Measurements from ENCODE around the gene TMEM114.

TMEM114 gene

GRCh38 chr16:8611122-8611521 lies 20.8 kb upstream of the TMEM114 start:
- no peak for DNase-seq

DNA sequence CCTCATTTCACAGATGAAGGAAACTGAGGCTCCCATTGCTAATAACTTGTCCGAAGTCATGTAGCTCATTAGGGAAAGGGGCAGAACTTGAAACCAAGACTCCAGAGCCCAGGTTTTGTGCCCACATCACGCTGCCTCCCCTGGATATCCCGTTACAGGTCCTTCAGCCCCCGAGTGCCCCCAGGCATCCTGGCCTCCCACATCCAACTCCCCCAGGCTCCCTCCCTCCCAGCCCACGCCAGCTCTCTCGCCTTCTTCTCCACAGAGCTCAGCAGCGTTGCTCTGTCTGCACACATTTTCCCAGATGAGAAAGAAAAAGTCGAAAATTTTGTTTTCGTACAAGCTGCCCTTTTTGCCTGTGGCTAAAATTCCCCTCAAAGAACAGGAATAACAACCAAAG lies 16.9 kb upstream of the TMEM114 start:
- DNase-seq: no peak

DNA sequence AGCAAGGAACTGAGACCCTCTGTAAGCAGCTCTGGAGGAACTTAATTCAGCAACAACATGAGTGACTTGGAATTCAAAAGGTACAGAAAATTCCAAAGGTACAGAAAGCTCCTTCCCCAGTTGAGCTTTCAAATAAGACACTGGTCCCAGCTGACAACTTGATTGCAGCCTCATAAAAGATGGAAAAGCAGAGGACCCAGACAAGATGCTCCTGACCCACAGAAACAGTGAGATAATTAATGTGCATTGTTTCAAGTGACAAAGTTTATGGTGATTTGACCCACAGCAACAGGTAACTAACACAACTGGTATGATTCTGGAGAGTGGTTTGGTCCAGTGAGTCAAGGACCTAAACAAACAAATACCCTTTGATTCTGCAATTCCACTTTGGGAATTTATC lies 15.2 kb upstream of the TMEM114 start:
- no peak for DNase-seq

DNA sequence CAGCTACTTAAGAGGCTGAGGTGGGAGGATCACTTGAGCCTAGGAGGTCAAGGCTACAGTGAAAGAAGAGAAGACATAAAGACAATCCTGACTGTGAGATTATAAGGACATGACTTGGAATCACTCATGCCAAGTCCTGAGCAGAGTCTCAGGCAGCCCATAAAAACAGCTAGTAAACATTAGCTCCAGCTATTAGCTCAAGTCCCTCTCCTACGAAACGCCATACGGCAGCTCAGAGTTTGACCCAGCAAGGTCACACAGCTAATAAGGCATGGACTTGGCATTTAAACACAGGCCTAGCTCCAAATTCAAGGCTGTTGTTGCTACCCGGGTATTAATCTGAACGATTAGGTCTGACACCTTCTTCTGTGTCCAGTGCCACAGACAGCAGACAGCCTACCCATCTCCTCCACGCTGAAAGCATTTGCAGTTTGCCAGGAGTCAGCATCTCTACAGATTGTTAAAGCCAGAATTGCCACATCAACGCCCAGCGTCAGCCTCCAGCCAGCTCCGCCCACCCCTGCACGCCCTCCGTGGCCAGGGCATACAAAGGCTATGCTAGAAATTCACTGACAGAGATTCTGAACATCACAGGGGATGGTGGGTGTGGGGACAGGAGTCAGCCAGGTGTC lies 9.9 kb upstream of the TMEM114 start:
- no peak for DNase-seq

DNA sequence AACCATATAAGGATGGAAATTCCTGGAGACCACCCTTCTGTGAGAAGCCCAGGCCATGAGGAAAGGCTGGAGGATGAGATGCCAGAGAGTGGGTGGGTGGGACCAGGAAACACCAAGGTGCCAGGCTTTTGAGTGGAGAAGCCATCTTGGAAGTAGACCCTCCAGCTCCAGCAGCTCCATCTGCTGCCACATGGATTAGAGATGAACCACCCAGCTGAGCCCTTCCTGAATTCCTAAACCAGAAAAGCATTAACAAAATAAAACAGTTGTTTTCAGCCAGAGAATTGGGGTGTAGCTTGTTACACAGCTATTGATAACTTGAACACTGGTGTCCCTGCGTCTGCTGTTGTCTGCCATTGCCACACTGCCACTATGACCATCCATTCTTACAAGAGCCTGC lies 6.3 kb upstream of the TMEM114 start:
- no peak for DNase-seq

DNA sequence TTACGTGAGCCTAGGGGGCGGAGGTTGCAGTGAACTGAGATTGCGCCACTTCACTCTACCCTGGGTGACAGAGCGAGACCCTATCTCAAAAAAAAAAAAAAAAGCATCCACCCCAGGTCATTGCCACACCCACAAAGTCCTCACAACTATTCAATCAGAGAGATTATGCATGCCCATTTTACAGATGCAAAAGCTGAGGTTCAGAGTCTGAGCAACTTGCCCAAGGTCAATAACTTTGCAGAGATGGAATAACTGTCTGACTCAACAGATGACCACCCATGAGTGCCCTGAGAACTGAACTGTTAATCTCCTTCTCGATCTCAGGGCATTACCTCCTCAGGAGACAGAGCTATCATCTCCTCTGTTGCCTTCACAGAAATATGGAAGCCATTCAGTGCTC lies 5.5 kb upstream of the TMEM114 start:
- DNase-seq: no peak

- no peak for DNase-seq
Observed at GRCh38 chr16:8594149-8594666, 3.9 kb upstream of the TMEM114 start.

DNA sequence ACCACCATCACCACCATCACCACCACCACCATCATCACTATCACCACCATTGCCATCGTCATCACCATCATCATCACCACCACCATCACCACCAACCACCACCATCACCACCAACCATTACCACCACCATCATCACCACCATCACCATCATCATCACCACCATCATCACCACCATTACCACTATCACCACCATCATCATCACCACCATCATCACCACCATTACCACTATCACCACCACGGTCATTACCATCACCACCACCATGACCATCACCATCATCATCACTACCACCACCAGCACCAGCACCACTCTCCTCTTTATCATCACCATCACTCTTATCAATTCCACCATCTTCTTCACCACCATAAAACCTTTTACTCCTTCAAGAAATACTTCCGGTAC lies 1.1 kb upstream of the TMEM114 start:
- DNase-seq: no peak

GRCh38 chr16:8590811-8591210 lies 500 bp upstream of the TMEM114 start:
- DNase-seq: no peak

DNA sequence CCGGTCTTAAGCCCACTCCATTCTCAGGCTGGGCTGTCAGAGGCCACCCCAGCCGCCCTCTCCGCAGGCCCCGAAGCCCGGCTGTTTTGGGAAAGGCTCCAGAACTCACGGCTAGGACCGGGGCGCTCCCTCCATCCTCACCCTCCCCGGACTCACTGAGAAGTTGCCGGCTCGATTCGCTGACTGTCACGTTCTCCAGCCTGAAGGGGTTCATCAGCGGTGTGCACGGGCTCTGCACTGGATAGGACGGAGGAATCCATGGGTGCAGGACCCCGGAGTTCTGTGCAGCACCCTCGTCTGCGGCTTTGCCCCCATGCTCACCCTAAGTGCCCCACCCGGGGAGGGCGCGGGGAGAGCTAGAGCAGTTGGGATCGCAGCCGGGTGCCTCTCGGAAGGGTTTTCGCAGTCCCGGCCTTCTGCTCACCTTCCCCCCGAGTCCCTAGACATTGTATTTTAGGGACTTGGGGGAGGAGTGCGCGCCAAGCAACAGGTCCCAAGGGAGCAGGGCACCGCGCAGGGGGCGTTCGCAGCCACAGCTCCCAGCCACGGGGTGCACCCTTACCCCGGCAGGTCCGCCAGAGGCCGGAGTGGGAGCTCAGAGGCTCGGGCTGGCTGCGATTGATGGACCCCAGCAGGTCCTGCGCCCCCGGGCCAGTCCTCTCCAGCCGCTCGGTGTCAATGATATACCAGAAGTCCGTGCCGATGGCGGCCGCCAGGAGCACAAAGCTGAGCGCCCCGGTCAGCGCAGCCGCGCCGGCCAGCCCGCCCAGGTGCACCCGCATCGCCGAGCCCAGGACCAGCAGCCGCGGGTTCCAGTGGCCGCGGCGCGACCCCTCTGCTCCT lies 1.0 kb downstream of the TMEM114 start:
- DNase-seq: no peak

GRCh38 chr16:8588682-8589056 lies 1.6 kb downstream of the TMEM114 start:
- no peak for DNase-seq

DNA sequence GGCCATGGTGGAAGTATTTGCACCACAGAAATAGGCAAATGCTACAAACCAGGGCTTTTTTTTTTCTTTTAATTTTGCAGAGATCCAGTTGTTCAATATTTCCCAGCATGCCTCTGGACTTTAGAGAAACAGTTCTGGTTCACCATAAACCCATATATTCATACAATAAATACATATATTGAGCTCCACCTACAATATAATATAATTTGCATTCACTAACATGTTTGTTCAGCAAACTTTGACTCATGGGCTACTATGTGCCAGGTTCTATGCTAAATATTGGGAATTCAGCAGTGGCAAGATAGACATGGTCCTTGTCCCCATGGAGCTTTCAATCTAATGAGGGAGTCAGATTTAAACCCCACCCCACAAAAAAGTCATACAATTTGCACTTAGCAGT lies 3.2 kb downstream of the TMEM114 start:
- DNase-seq: no peak

DNA sequence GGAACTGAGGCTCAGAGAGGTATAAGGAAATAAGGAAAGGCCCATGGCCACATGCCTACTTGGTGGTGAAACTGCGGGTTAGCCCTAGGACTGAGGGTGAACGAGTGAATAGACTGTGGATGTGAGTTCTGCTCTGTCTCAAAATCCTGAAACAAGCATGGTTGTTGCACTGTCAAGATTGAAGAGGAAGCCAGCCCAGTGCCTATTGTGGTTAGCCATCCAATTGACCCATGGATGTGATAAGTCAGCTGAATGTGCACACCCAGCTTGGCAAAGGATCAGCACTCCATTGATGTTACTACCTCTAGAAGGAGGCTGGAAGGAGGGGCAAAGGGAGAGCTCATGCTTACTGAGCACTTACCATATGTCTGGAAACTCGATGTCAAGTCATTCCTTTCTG lies 4.5 kb downstream of the TMEM114 start:
- no peak for DNase-seq

DNA sequence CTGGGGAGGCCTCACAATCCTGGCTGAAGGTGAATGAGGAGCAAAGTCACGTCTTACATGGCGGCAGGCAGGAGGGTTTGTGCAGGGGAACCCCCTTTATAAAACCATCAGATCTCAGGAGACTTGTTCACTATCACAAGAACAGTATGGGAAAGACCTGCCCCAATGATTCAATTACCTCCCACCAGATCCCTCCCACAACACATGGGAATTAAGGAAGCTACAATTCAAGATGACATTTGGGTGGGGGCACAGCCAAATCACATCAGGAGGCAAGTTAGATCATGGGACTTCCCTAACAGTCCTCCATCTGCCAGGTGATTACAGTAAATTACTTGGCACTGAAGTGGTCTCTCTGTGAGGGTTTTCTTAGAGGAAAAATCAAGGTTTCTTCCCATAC lies 5.3 kb downstream of the TMEM114 start:
- DNase-seq: no peak

DNA sequence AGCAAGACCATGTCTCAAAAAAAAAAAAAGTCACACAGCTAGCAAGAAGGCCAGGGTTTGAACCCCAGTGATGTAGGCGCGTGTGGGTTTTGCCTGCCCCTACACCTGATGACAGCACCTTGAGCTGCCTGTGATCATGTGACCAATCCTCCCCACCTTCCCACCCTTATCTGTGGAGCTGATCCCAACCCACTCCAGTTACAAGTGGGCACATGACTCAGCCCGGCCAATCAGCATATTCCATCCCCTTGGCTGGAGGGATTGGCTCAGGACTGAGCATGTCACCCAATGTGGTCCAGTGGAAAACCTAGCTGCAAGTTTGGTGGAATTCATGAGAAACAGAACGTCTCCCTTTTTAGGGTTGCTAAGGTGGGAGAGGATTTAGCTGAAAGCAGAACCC lies 6.6 kb downstream of the TMEM114 start:
- no peak for DNase-seq

GRCh38 chr16:8583199-8583598 lies 7.1 kb downstream of the TMEM114 start:
- no peak for DNase-seq

DNA sequence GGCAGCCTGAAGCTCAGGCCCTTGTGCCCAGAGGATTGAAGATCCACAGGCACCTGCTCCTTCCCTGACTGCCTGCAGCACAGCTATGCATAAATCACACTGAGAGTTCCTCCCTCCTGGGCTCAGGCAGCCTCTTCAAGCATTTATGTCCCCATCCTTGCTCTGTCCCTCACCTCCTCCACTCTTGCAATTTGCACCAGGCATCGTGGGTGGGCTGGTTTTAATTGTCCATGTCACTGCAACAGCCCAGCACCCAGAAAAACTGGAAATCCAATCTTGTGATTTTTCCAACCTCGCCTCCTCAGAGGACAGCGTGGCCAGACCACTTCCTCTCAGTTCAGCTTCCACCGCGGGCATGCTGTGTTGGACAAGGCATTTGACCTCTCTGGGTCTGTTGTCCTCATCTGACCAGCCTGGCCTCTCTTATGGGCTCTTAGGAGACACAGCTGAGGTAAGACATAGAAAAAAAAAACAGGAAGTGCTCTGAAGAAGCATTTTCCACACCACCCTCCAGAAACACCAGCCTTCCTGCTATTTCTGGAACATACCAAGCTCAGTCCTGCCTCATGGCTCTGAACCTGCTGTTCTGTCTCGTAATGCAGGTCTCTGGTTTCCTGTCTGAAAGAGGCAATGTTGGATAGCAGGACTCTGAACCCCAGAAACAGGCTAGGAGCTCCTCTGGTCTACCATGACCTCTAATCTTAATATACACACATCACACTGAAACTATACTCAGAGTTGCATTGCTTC lies 8.3 kb downstream of the TMEM114 start:
- no peak for DNase-seq

- DNase-seq: no peak
Observed at GRCh38 chr16:8579559-8579958, 10.8 kb downstream of the TMEM114 start.

GRCh38 chr16:8577678-8578304 lies 12.5 kb downstream of the TMEM114 start:
- no peak for DNase-seq

GRCh38 chr16:8576141-8577004 lies 13.9 kb downstream of the TMEM114 start:
- DNase-seq: no peak

DNA sequence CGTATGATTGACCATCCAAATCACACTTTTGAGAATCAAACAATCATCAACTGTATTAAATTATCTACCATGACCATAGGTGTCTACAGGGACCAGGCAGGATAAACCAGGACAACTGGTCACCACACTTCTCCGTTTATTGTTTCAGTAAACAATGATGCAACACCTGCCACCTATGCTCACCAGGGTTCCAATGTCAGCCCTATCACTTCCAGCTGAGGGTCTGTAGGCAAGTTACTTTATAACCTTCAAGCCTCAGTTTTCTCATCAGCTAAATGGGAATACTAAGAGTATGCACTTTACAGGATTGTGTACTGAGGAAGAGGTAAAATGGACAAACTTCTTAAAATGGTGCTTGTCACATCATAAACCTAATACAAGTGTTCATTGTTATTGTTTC lies 14.9 kb downstream of the TMEM114 start:
- DNase-seq: no peak

All from activated CD4-positive, alpha-beta T cell treated with anti-CD3 and anti-CD28 coated beads for 1 hour (primary cell).